ENCODE results near the gene DDX27.
A peak's percentile ranks its signal among the peaks of the same experiment; 100 is the strongest.

DDX27 gene

GRCh38 chr20:49210101-49210756 is 9.0 kb upstream of the DDX27 start:
- DNase-seq, result no peak

- DNase-seq, result no peak
These were observed 8.5 kb upstream of the DDX27 start for GRCh38 chr20:49210757-49211110.

GRCh38 chr20:49214571-49214970 is 4.6 kb upstream of the DDX27 start:
- DNase-seq, result no peak

GRCh38 chr20:49215232-49215631 is 4.0 kb upstream of the DDX27 start:
- no peak for DNase-seq

GRCh38 chr20:49216991-49217578 is 2.1 kb upstream of the DDX27 start:
- peak; percentile 99 for DNase-seq

- DNase-seq, result peak; percentile 10
These were observed 501 bp upstream of the DDX27 start for GRCh38 chr20:49218739-49219090.

- no peak for DNase-seq
These were observed 962 bp downstream of the DDX27 start for GRCh38 chr20:49219924-49220831.

GRCh38 chr20:49225896-49226295 is 6.7 kb downstream of the DDX27 start:
- DNase-seq, result no peak

GRCh38 chr20:49228676-49229075 is 9.5 kb downstream of the DDX27 start:
- no peak for DNase-seq

- DNase-seq, result no peak
These were observed 10.2 kb downstream of the DDX27 start for GRCh38 chr20:49229381-49229780.

GRCh38 chr20:49230021-49230420 is 10.8 kb downstream of the DDX27 start:
- DNase-seq, result no peak

GRCh38 chr20:49230561-49231133 is 11.4 kb downstream of the DDX27 start:
- DNase-seq, result no peak

- no peak for DNase-seq
These were observed 12.3 kb downstream of the DDX27 start for GRCh38 chr20:49231471-49231870.

- DNase-seq, result no peak
These were observed 14.0 kb downstream of the DDX27 start for GRCh38 chr20:49233226-49233625.

GRCh38 chr20:49234831-49235230 is 15.6 kb downstream of the DDX27 start:
- DNase-seq, result no peak

GRCh38 chr20:49236301-49236700 is 17.1 kb downstream of the DDX27 start:
- no peak for DNase-seq

GRCh38 chr20:49237531-49237930 is 18.3 kb downstream of the DDX27 start:
- DNase-seq, result no peak

GRCh38 chr20:49245921-49246740 is 26.9 kb downstream of the DDX27 start:
- DNase-seq, result no peak

- no peak for DNase-seq
These were observed 28.0 kb downstream of the DDX27 start for GRCh38 chr20:49247169-49247723.

- DNase-seq, result no peak
These were observed 28.6 kb downstream of the DDX27 start for GRCh38 chr20:49247792-49248191.

- no peak for DNase-seq
These were observed 29.1 kb downstream of the DDX27 start for GRCh38 chr20:49248301-49248700.

GRCh38 chr20:49248879-49249665 is 29.9 kb downstream of the DDX27 start:
- DNase-seq, result no peak
